ENCODE measurements around the gene AGTPBP1. TPM values are rescaled to one million over a fixed set of nuclear protein-coding genes. Genes with fewer than 3 reads are reported as not detected.
A peak's percentile ranks its signal among the peaks of the same experiment; 100 is the strongest.

AGTPBP1 gene
- total RNA-seq, 4 donors from 2014 or later: 12.5 to 15.1 (median 14.0) TPM

DNA sequence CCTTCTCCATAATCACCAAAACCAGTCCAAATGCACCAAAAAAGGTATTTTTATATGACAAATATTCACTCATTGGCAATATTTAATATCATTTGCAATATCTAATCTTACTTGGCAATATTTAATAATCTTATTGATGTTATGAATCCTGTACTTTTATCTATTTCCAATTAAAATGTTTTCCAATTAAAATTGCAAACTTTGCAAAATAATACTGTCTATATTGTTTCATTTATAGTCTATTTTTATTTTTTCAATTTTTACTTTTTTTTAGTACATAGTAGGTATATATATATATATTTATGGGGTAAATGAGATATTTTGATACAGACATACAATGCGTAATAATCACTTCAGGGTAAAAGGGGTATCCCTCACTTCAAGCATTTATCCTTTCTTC lies 109.9 kb downstream of the AGTPBP1 start:
- 97 to 100% methylated on average over 1 of the region's 1 CpG for WGBS, 2 donors
- TF ChIP-seq CTCF (IDR thresholded peaks at IDR 0.05) (no peak), POLR2A (IDR thresholded peaks at IDR 0.05) (no peak)
- no peak overlapping the region for H3K4me3 ChIP-seq (ENCODE audit: low read depth, poor library complexity, severe bottlenecking)
- no peak for DNase-seq (ENCODE audit: low spot score in 2 of 2)
- intact Hi-C loops (cut with DNase I; ENCODE audit: low total_unique reads): no loop called here

DNA sequence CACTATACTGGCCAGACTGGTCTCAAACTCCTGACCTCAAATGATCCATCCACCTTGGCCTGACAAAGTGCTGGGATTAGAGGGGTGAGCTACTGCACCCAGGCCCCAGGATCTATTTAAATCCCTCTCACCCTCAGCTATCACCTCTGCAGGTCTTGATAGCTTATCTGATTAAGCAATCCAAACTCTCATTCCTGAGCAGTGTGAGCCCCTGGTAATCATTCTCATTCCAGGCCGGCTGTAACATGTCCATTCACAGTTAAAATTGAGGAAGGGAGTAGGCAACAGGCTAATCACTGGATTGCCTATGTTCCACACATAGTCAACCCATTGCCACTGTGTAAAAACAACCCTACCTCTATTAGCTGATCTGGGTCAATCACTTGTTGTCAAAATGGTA lies 111.1 kb downstream of the AGTPBP1 start:
- intact Hi-C loops (cut with DNase I; ENCODE audit: low total_unique reads): no loop called here
- 94 to 95% methylated on average over 1 of the region's 1 CpG for whole genome bisulfite sequencing, 2 donors

DNA sequence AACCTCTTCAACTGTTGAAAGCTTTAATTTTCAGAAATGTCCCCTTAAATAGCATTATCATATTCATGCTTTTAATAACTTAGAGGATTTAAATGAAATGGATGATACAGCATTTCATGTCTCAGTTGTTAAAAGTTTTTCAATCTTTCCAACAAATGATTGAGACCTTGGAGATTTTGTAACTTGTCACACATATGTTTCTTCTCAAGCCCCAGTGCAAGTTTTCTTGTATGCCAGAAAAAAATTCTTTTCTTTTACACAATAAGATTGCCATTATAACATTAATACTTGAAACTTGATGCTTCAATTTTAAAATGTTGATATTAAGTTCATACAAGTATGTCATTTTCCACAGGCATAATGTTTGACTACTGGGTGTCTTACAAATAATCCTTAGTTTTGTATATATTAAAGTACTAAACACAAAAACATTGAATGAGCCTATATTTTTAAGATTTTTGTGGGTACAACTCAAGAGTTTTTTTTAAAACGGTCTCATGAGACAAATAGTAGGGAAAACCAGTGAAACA lies 124.5 kb downstream of the AGTPBP1 start:
- WGBS, 2 donors: 73 to 82% methylated on average over 1 of the region's 1 CpG
- no peak overlapping the region for H3K4me3 ChIP-seq (ENCODE audit: low read depth, poor library complexity, severe bottlenecking)
- intact Hi-C loops (cut with DNase I; ENCODE audit: low total_unique reads): loop anchor here (10.0 kb wide), 1 partner anchor 1222 kb away; no protein-coding TSS in a partner anchor
- TF ChIP-seq CTCF (IDR thresholded peaks at IDR 0.05): no peak
- no peak for TF ChIP-seq POLR2A (IDR thresholded peaks at IDR 0.05)
- DNase-seq (ENCODE audit: low spot score in 2 of 2): no peak

More for the DNA sequence above, 111.1 kb downstream of the AGTPBP1 start:
- TF ChIP-seq POLR2A (IDR thresholded peaks at IDR 0.05): no peak
- no peak for TF ChIP-seq CTCF (IDR thresholded peaks at IDR 0.05)
- H3K4me3 ChIP-seq (ENCODE audit: low read depth, poor library complexity, severe bottlenecking): no peak overlapping the region
- no peak for DNase-seq (ENCODE audit: low spot score in 2 of 2)

- 79% methylated on average over 1 of the region's 1 CpG for WGBS, 2 donors
- DNase-seq (ENCODE audit: low spot score in 2 of 2): no peak
- TF ChIP-seq POLR2A (IDR thresholded peaks at IDR 0.05): no peak
- no peak for TF ChIP-seq CTCF (IDR thresholded peaks at IDR 0.05)
- H3K4me3 ChIP-seq (ENCODE audit: low read depth, poor library complexity, severe bottlenecking): no peak overlapping the region
- intact Hi-C loops (cut with DNase I; ENCODE audit: low total_unique reads): loop anchor here (10.0 kb wide), 1 partner anchor 1221 kb away; no protein-coding TSS in a partner anchor
Observed at GRCh38 chr9:85615792-85616191, 126.0 kb downstream of the AGTPBP1 start.

DNA sequence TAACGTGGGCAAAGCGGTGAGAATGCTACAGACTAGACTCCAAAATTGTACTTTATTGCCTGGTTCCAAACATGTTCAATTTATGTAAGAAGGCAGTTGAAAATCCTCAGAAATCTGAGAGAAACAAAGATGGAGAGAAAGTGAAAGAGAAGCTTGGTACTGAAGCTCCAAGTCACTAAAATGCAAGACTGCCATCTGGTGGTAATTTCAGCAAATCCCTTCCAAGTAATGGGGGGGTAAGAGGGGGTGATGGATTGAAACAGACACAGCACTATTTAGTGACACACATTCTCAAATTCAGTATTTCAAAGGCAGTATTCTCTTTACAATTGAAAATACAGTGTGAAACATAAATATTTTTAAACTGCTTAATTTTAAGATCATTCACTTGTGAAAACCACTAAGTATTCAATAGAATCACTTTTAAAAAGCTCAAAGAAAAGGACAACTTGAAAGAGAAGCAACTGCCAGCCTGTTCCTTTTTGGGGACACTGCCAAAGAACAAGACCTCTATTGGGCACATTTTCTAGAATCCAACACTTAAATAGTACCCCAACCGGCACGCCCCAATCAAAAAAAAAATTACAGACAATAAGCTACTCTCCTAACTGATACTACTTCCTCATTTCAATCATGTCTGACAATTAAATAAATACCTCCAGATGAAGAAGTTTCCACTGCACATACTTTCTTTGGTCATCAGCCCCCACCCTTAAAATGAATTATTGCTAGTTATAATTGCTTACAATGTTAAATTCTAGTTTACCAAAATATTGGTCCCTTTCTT lies 131.5 kb downstream of the AGTPBP1 start:
- DNase-seq (ENCODE audit: low spot score in 2 of 2): peak in 1 of 2 donors; percentile 33
- TF ChIP-seq CTCF (IDR thresholded peaks at IDR 0.05): no peak
- TF ChIP-seq POLR2A (IDR thresholded peaks at IDR 0.05): no peak
- 34 to 38% methylated on average over 4 of the region's 4 CpGs for WGBS, 2 donors
- H3K4me3 ChIP-seq (ENCODE audit: low read depth, poor library complexity, severe bottlenecking): no peak overlapping the region
- intact Hi-C loops (cut with DNase I; ENCODE audit: low total_unique reads): loop anchor here (10.0 kb wide), 1 partner anchor 1215 kb away; no protein-coding TSS in a partner anchor

All from lower leg skin (tissue), 4 donors.